Loucy (cell line): Measurements from ENCODE around the gene PRR18.

Source experiments
- EZH2phosphoT487 ChIP-seq: fragments of 200-600 bp; IDR thresholded peaks from 2 replicates; pipeline ENCODE4 v1.6.1; 2018; ENCODE audit warnings: antibody characterized with exemption, mild to moderate bottlenecking, moderate library complexity, borderline replicate concordance
- TF ChIP-seq, protein P1 (sequence below): fragments of 200-600 bp; sonication (generic); conservative IDR thresholded peaks from 2 replicates; pipeline ENCODE4 v1.5.1; 2014; ENCODE audit warnings: mild to moderate bottlenecking, antibody characterized with exemption, low read length

DNA sequence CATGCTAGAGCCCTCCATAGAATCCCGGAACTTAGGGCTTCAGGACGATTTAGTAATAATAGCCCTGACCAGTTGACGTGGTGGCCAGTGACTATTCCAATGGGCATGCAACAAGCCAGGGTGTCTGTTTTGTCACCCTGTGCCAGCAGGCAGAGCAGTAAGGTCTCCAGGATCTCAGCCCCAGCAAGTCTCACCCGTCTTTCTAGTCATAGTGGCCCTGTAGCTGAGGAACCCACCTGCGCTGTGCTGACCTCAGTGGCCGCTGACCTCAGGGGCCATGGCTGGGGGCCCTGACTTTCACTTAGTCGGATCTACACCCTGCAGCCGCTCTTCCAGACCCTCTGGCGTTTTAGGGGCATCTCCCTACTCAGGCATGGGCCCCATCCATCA, 36.8 kb downstream of the PRR18 start:
- TF ChIP-seq, protein P1, sequence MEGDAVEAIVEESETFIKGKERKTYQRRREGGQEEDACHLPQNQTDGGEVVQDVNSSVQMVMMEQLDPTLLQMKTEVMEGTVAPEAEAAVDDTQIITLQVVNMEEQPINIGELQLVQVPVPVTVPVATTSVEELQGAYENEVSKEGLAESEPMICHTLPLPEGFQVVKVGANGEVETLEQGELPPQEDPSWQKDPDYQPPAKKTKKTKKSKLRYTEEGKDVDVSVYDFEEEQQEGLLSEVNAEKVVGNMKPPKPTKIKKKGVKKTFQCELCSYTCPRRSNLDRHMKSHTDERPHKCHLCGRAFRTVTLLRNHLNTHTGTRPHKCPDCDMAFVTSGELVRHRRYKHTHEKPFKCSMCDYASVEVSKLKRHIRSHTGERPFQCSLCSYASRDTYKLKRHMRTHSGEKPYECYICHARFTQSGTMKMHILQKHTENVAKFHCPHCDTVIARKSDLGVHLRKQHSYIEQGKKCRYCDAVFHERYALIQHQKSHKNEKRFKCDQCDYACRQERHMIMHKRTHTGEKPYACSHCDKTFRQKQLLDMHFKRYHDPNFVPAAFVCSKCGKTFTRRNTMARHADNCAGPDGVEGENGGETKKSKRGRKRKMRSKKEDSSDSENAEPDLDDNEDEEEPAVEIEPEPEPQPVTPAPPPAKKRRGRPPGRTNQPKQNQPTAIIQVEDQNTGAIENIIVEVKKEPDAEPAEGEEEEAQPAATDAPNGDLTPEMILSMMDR = no peak
- no peak for TF ChIP-seq EZH2phosphoT487
